ENCODE data around the gene ATE1.

Gene ATE1

DNA sequence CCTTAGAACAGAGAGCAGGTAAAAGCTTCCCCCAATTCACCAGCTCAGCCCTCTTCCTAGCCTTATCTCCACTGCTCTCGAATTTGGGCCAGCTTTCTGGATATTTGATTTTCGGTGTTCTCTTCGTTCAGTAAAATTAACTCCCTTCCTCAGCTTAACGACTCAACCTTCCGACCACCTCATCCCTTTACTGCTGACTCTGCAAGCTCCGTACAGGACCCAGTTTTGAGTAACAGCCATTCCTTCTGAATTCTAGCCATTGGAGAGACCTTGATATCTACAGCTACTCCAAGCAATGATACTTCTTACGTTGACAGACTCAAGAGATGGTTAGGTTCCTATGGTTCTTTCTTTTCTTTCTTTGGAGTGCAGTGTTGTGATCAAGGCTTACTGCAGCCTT lies 65.8 kb downstream of the ATE1 start:
- H3K27ac ChIP-seq: no peak overlapping the region
- TF ChIP-seq, protein P1, sequence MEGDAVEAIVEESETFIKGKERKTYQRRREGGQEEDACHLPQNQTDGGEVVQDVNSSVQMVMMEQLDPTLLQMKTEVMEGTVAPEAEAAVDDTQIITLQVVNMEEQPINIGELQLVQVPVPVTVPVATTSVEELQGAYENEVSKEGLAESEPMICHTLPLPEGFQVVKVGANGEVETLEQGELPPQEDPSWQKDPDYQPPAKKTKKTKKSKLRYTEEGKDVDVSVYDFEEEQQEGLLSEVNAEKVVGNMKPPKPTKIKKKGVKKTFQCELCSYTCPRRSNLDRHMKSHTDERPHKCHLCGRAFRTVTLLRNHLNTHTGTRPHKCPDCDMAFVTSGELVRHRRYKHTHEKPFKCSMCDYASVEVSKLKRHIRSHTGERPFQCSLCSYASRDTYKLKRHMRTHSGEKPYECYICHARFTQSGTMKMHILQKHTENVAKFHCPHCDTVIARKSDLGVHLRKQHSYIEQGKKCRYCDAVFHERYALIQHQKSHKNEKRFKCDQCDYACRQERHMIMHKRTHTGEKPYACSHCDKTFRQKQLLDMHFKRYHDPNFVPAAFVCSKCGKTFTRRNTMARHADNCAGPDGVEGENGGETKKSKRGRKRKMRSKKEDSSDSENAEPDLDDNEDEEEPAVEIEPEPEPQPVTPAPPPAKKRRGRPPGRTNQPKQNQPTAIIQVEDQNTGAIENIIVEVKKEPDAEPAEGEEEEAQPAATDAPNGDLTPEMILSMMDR (conservative IDR thresholded peaks at IDR 0.05): no peak

DNA sequence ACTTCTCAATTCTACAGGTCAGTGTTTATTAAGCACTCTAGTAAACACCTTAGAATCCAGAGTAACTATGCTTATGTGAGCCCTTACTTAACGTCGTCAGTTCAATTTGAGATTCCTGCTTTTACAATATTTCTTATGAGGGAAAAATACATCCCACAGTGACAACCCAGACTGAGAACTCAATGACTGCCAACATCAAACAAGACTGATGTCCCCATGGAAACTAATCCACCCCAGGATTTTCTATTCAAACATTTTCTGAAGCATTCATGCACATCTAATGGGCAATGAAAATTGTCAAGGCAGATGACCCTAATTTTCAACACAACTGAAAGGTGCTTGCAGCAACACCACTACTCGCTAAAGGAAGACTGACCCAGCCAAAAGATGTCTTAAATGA lies 67.0 kb downstream of the ATE1 start:
- TF ChIP-seq, protein P1 (conservative IDR thresholded peaks at IDR 0.05): no peak

DNA sequence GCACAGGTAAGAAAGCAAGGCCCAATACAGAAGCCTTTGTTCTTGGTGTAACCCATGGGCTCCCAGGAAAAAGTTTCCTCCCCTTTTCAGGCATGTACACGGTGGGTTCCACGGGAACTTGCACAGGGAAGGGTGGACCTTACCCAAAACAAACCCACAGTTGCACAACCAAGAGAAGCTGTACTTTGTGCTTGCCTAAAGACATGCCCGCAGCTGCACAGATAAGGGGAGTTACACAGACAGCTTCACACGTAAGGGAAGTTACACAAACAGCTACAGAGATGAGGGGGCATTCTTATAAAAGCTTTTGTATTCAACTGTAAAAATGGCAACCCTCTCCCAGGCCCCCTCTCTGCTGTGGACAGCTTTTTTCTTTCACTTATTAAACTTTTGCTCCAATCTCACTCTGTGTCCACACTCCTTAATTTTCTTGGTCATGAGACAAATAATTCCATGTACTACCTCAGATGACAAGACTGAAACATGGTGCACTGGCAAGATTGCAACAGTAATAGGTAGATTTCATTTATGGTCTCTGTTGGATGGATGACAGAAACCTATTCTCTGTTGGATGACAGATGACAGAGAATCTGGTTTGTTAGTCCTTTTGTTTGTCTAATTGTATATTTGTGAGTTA lies 72.9 kb downstream of the ATE1 start:
- H3K27ac ChIP-seq: no peak overlapping the region
- TF ChIP-seq, protein P1 (conservative IDR thresholded peaks at IDR 0.05): no peak

More for the DNA sequence above, 67.0 kb downstream of the ATE1 start:
- H3K27ac ChIP-seq: no peak overlapping the region

DNA sequence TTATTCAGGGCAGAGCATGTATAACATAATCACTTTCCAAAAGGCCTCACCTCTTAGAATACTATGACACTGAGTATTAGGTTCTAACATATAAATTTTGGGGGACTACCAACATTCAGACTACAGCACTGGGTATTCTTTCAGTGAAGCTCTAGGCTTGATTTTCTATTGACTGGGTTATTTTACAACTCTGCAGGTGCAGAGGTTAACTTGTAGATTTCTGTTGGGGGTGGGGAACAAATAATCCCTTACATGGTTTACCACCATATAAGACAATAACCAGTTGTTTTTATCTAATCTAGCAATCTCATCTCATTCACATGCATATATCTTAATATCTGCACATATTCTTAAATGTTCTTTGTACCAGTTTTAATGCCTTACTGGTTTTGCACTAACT lies 73.9 kb downstream of the ATE1 start:
- TF ChIP-seq, protein P1 (conservative IDR thresholded peaks at IDR 0.05): no peak
- H3K27ac ChIP-seq: no peak overlapping the region

DNA sequence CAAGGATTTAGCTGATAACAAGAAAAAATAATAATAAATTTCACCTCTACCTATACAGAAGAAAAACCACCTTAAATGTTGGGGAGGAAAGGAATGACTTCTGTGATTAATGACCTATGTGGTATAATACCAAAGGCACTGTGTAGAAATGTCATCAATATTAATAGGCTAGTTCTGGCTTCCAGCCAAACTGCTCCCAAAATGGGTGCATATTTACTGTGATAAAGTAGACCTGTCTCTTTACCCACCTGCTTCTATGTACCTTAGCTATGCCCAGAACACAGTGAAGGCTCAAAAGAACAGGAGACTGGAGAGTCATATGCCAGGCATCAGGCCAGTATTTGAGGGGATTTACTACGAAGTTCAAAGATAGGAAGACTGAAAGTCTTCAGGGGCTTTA lies 76.0 kb downstream of the ATE1 start:
- TF ChIP-seq, protein P1 (conservative IDR thresholded peaks at IDR 0.05): no peak
- H3K27ac ChIP-seq: peak overlapping the region; percentile 15

DNA sequence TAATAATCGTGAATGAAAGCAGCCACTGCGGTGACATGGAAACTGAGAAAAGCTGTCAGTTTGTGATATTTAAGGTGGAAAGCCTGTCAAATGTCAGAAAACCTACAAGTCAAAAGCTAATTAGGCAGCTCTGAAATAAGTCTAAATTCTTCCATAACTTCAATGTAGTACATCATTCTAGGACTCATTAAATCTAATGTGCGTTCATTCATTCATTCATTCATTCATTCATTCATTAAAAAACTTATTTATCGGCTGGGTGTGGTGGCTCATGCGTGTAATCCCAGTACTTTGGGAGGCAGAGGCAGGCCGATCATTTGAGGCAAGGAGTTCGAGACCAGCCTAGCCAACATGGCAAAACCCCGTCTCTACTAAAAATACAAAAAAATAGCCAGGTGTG lies 79.7 kb downstream of the ATE1 start:
- TF ChIP-seq, protein P1 (conservative IDR thresholded peaks at IDR 0.05): no peak
- no peak overlapping the region for H3K27ac ChIP-seq

DNA sequence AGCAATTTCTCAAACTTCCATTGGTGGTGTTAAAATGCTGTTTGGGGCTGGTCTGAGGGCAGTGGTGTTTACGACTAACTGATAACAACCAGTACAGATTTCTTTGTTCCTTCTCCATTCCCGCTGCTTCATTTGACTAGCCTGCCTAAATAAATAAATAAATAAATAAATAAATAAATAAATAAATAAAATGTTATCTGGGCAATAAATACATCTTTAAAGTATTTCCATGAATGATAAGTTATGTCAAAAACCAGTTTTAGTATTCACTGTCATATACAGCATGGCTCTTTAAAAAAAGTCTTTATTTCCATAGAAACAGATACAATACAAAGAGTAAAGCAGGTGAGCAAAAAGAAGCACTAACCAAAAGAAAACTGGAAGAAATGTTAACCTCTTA lies 81.3 kb downstream of the ATE1 start:
- H3K27ac ChIP-seq: no peak overlapping the region
- TF ChIP-seq, protein P1 (conservative IDR thresholded peaks at IDR 0.05): no peak
